ENCODE results near the gene NOS1.

The NOS1 gene

DNA sequence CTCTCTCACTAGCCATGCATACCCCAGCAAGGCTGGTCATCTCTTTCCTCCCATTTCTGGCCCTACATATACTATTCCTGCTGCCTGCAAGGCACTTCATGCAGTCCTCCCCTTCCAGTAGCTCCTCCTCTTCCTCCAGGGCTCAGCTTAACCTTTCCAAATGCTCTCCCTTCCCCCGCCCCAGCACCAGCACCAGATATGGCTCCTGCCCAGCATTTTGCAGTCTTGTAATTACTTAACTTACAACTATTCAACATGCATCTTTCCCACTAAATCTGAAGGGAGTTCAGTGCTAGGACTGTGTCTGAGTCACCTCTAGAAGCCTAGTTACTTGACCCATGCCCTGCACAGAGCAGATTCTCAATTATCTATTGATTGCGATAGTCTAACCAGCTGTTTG is 169.4 kb downstream of the NOS1 start:
- no peak overlapping the region for H3K4me3 ChIP-seq (ENCODE audit: low read depth, low read length)
- TF ChIP-seq, protein P1, sequence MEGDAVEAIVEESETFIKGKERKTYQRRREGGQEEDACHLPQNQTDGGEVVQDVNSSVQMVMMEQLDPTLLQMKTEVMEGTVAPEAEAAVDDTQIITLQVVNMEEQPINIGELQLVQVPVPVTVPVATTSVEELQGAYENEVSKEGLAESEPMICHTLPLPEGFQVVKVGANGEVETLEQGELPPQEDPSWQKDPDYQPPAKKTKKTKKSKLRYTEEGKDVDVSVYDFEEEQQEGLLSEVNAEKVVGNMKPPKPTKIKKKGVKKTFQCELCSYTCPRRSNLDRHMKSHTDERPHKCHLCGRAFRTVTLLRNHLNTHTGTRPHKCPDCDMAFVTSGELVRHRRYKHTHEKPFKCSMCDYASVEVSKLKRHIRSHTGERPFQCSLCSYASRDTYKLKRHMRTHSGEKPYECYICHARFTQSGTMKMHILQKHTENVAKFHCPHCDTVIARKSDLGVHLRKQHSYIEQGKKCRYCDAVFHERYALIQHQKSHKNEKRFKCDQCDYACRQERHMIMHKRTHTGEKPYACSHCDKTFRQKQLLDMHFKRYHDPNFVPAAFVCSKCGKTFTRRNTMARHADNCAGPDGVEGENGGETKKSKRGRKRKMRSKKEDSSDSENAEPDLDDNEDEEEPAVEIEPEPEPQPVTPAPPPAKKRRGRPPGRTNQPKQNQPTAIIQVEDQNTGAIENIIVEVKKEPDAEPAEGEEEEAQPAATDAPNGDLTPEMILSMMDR (IDR thresholded peaks at IDR 0.05; ENCODE audit: borderline replicate concordance, insufficient read depth, low read depth, low read length) = no peak

DNA sequence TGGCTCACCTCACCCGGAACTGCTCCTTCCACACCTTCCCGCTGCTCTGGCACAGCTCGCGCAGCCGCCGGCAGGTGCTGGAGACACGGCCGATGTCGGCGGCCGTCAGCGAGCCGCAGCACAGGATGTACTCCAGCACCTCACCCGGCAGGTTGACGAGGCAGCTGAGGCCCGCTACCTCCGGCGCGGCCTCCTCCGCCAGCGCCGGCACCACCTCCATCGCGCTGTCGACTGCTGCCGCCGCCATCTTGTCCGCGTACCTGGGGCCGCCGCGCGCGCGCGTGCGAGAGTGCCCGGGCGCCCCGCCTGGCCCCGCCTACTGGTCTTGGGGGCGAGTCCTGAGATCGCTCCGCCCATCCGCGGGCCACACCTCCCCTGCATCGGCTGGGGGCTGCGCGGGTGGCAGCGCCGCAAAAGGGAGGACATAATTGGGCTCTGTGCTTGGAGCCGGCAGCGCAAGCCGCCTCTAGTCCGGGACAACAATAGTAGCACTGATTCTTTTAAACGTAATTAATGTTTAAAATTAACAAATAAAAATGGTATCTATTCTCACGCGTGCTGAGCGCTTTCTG is 171.1 kb downstream of the NOS1 start, which contains the start of gene FBXO21:
FBXO21 (minus strand) TSS at position 261 of the 572 bp plus-strand sequence; CDS start at position 247, 14 bp downstream.
- peak within 1 kb of the TSS; percentile 99 for H3K4me3 ChIP-seq (ENCODE audit: low read depth, low read length)
- TF ChIP-seq, protein P1 (IDR thresholded peaks at IDR 0.05; ENCODE audit: borderline replicate concordance, insufficient read depth, low read depth, low read length) = no peak

DNA sequence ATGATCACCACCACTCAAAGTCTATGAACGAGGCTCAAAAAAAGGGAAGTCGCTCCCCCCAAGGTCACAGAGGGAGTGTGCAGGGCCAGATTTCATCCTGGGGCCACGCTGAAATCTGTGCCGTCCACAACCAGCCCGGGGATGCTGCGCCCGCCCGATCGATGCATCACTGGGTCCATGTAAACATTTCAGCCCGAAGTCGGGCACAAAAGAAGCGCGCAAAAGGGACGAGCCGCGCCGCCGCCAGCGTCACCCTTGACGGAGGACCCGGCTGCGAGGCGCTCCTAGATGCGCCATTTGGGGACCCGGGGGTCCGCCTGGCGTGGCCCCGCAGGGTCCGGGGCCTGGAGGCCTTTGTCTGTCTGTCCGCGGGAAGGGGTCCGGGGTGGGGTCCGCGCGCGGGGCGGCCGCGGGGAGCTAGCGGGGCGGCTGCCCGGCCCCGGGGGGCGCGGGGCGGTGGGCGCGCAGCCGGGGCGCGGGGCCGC is 171.7 kb downstream of the NOS1 start:
- TF ChIP-seq, protein P1 (IDR thresholded peaks at IDR 0.05; ENCODE audit: borderline replicate concordance, insufficient read depth, low read depth, low read length) = no peak
- H3K4me3 ChIP-seq (ENCODE audit: low read depth, low read length) = peak overlapping the region; percentile 99

DNA sequence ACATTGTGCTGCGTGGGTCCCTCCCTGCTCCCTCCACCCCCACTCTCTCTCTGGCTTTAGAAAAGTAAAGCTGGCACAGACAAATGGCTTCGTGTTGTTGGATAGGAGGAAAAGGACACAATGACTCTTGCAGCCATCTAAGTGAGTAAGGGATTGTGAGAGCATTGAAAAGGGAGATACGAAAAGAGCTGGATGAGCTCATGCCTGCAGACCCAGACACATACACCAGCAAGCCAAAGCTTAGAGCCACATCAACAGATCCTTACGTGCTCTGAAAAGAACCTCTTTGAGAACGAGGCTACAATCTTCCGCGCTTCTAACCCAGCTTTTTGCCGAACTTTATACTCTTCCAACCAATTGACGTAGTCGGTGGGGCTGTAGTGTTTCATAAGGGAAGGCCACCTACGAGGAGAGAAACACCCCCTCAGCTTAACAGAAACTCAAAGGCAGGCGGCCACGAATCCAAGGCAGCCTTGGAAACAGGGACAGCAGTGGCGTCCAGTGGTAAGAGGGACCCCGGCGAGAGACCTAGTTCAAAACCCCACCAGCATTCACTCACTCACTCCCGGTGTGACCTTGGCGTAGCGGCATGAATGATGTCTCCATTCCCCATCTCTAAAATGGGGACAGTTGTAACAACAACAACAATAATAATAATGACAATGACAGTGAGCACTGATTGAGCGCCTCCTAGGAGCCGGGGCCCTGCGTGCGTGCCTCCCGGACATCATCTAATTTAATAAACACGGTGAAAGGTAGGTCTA is 172.3 kb downstream of the NOS1 start:
- peak overlapping the region; percentile 99 for H3K4me3 ChIP-seq (ENCODE audit: low read depth, low read length)
- TF ChIP-seq, protein P1 (IDR thresholded peaks at IDR 0.05; ENCODE audit: borderline replicate concordance, insufficient read depth, low read depth, low read length) = no peak

DNA sequence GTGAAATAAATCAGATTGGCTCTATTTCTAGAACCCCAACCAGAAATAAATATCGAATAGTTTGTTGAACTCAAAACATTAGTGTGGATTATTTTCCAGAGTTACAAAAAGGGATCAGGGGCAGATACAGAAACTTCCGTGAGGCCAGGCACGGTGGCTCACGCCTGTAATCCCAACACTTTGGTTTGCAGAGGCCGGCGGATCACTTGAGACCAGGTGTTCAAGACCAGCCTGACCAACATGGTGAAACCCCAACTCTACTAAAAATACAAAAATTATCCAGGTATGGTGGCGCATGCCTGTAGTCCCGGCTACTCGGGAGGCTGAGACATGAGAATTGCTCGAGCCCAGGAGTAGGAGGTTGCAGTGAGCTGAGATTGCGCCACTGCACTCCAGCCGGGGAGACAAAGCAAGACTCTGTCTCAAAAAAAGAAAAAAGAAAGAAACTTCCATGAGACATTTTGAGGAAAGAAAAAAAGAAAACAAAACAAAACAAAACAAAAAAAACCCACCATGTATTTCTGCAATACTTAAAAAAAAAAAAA is 173.2 kb downstream of the NOS1 start:
- TF ChIP-seq, protein P1 (IDR thresholded peaks at IDR 0.05; ENCODE audit: borderline replicate concordance, insufficient read depth, low read depth, low read length) = no peak
- no peak overlapping the region for H3K4me3 ChIP-seq (ENCODE audit: low read depth, low read length)

DNA sequence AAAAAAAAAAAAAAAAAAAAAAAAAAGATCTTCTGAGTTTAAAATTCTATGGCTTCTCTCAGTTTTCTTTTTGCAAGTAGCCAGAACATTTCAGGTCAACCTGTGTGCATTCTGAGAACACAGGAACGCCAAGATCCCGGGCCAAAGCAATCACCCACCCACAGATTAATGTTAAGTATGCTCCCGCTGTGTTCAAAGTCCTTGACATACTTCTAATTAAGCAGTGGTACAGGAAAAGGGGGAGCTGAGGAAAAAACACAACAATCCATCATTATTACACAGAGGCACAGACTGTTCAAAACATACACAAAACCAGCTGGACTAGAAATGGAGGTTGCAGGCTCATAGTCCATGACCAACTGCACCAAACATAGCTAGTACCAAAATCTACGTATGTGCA is 174.0 kb downstream of the NOS1 start:
- H3K4me3 ChIP-seq (ENCODE audit: low read depth, low read length) = no peak overlapping the region
- TF ChIP-seq, protein P1 (IDR thresholded peaks at IDR 0.05; ENCODE audit: borderline replicate concordance, insufficient read depth, low read depth, low read length) = no peak
